SK-N-SH (cell line): ENCODE measurements around the gene ZNF507. TPM values are rescaled to one million over a fixed set of nuclear protein-coding genes. Genes with fewer than 3 reads are reported as not detected.
A peak's percentile ranks its signal among the peaks of the same experiment; 100 is the strongest.
"Not testable (repeated sequence)": the region's sequence is repeated elsewhere in the genome, so short reads cannot be mapped to it uniquely, and the experiment has no call there.

Source experiments
- CTCF ChIA-PET: fragments of 300-600, 350-600 bp; formaldehyde crosslinking; extraction: SDS; loops from one replicate; lab custom pipeline; 2021; lab: Yijun Ruan, JAX
- POLR2A ChIA-PET: fragments of 350-600 bp; sonication (Branson Sonifier 250); formaldehyde crosslinking; extraction: SDS; loops from one replicate; lab custom pipeline; 2020; ENCODE audit warnings: antibody characterized with exemption, inconsistent platforms; lab: Yijun Ruan, JAX
- DNase-seq: peaks from one replicate; pipeline ENCODE4 v3.0.0; 2012
- H2AFZ ChIP-seq: fragments of 200-600 bp; sonication (generic); 2 replicates; pipeline ENCODE4 v1.8.1; 2016; ENCODE audit warnings: antibody characterized with exemption, mild to moderate bottlenecking, low read depth
- H3F3A ChIP-seq: fragments of 200-600 bp; sonication (generic); replicated peaks from 2 replicates; pipeline ENCODE3; 2016; ENCODE audit warnings: antibody characterized with exemption, mild to moderate bottlenecking; ENCODE audit not compliant: insufficient read depth
- H3K27ac ChIP-seq, 2 experiments: fragments of 200-500 bp in 1 of 2; fragments of 200-600 bp in 1 of 2; sonication (Bioruptor generic) in 1 of 2; sonication (generic), shearing (Covaris generic) in 1 of 2; 2 replicates each; pipeline versions ENCODE4 v1.5.1 to v1.6.1; 2014 to 2016; ENCODE audit warnings: low read depth in 2 of 2, inconsistent platforms in 1 of 2, low read length in 1 of 2, mild to moderate bottlenecking in 1 of 2, mixed read lengths in 1 of 2
- H3K27me3 ChIP-seq: fragments of 200-600 bp; sonication (generic), shearing (Covaris generic); 2 replicates; pipeline ENCODE4 v1.6.1; 2016; ENCODE audit warnings: mixed run types; ENCODE audit not compliant: insufficient read depth
- H3K36me3 ChIP-seq, 2 experiments: fragments of 200-500 bp in 1 of 2; fragments of 200-600 bp in 1 of 2; sonication (Bioruptor generic) in 1 of 2; sonication (generic) in 1 of 2; replicated peaks in 1 of 2; 2 replicates each; pipeline versions ENCODE3 to v1.5.1; 2014 to 2016; ENCODE audit warnings: low read length in 1 of 2, mild to moderate bottlenecking in 1 of 2; ENCODE audit not compliant: insufficient read depth in 2 of 2, control insufficient read depth in 1 of 2
- H3K4me1 ChIP-seq, 2 experiments: fragments of 200-500 bp in 1 of 2; fragments of 200-600 bp in 1 of 2; sonication (Bioruptor generic) in 1 of 2; sonication (generic), shearing (Covaris generic) in 1 of 2; 2 replicates each; pipeline versions ENCODE4 v1.5.1 to v1.6.1; 2014 to 2016; ENCODE audit warnings: low read depth in 1 of 2, low read length in 1 of 2, mixed run types in 1 of 2; ENCODE audit not compliant: insufficient read depth in 2 of 2, control insufficient read depth in 1 of 2
- H3K4me2 ChIP-seq: fragments of 200-600 bp; sonication (generic), shearing (Covaris generic); 2 replicates; pipeline ENCODE4 v1.6.1; 2017; ENCODE audit warnings: mixed run types
- H3K4me3 ChIP-seq, 2 experiments: fragments of 200-500 bp in 1 of 2; fragments of 200-600 bp in 1 of 2; sonication (Bioruptor generic) in 1 of 2; sonication (generic), shearing (Covaris generic) in 1 of 2; 2 replicates each; pipeline versions ENCODE4 v1.5.1 to v1.8.1; 2014 to 2016; ENCODE audit warnings: low read depth in 2 of 2, inconsistent platforms in 1 of 2, low read length in 1 of 2, mild to moderate bottlenecking in 1 of 2, mixed read lengths in 1 of 2, moderate library complexity in 1 of 2
- H3K79me2 ChIP-seq: fragments of 200-600 bp; sonication (generic); 2 replicates; pipeline ENCODE4 v1.8.1; 2017; ENCODE audit warnings: mild to moderate bottlenecking; ENCODE audit not compliant: insufficient read depth
- H3K9ac ChIP-seq: fragments of 200-600 bp; sonication (generic); 2 replicates; pipeline ENCODE4 v1.6.1; 2017; ENCODE audit warnings: mixed run types
- H3K9me2 ChIP-seq: fragments of 200-600 bp; sonication (generic); 2 replicates; pipeline ENCODE4 v1.6.1; 2017; ENCODE audit warnings: mixed run types
- H3K9me3 ChIP-seq: fragments of 200-600 bp; sonication (generic); 2 replicates; pipeline ENCODE4 v1.6.1; 2017; ENCODE audit warnings: mixed run types, mild to moderate bottlenecking, moderate library complexity
- H4K20me1 ChIP-seq: fragments of 200-600 bp; sonication (generic); 2 replicates; pipeline ENCODE4 v1.6.1; 2017; ENCODE audit warnings: mild to moderate bottlenecking, mixed run types; ENCODE audit not compliant: insufficient read depth
- EP300 ChIP-seq, 2 experiments: IDR thresholded peaks; 2 replicates each; pipeline versions ENCODE4 v1.4.0 to v1.6.1; 2012; ENCODE audit warnings: borderline replicate concordance in 1 of 2, low read depth in 1 of 2, low read length in 1 of 2
- FOXJ3 ChIP-seq: sonication (generic); formaldehyde crosslinking; IDR thresholded peaks from 2 replicates; pipeline ENCODE4 v1.5.1; 2020; ENCODE audit warnings: mild to moderate bottlenecking, missing genetic modification reagents
- FOXM1 ChIP-seq: IDR thresholded peaks from 2 replicates; pipeline ENCODE4 v1.4.0; 2012; ENCODE audit warnings: low read depth, mild to moderate bottlenecking
- POLR2AphosphoS5 ChIP-seq: IDR thresholded peaks from 2 replicates; pipeline ENCODE4 v1.6.1; 2012; ENCODE audit warnings: low read depth, low read length
- RCOR1 ChIP-seq: fragments of 150-350 bp; IDR thresholded peaks from 2 replicates; pipeline ENCODE4 v1.6.1; 2017; ENCODE audit warnings: antibody characterized with exemption, low read length
- RFX5 ChIP-seq: IDR thresholded peaks from 2 replicates; pipeline ENCODE4 v1.6.1; 2012; ENCODE audit warnings: mild to moderate bottlenecking, improper control_type of control experiment, low read length
- SMC3 ChIP-seq: IDR thresholded peaks from 2 replicates; pipeline ENCODE4 v1.6.1; 2012; ENCODE audit warnings: low read depth, low read length, improper control_type of control experiment
- TAF1 ChIP-seq: IDR thresholded peaks from 2 replicates; pipeline ENCODE4 v1.6.1; 2012; ENCODE audit warnings: low read depth, mild to moderate bottlenecking, low read length, moderate library complexity, borderline replicate concordance
- WGBS: methylation state at CpG from one replicate; pipeline ENCODE4 v1.1.6; 2017; ENCODE audit warnings: low lambda C conversion rate; 5-methylcytosine and 5-hydroxymethylcytosine counted together
- polyA plus RNA-seq, 3 experiments: library from polyadenylated mRNA; depleted of rRNA; stranded (reverse); fragments of >200 nt; gene quantifications; 2 replicates each; pipeline ENCODE4 v1.2.3, GENCODE V29; 2012
- TF ChIP-seq, protein P1 (sequence below): fragments of 200-600 bp; sonication (generic); IDR thresholded peaks from 2 replicates; pipeline ENCODE4 v1.6.1; 2017; ENCODE audit warnings: antibody characterized with exemption, mild to moderate bottlenecking, moderate library complexity
- TF ChIP-seq, protein P2 (sequence below): fragments of 150-350 bp; IDR thresholded peaks from 2 replicates; pipeline ENCODE4 v1.6.1; 2017; ENCODE audit warnings: antibody characterized with exemption, low read length, low read depth, borderline replicate concordance
- TF ChIP-seq, protein P3 (sequence below): IDR thresholded peaks from 2 replicates; pipeline ENCODE4 v1.6.1; 2012; ENCODE audit warnings: mild to moderate bottlenecking, low read depth, low read length, moderate library complexity

The ZNF507 gene
- polyA plus RNA-seq, 1 of the 3 experiments (the other 2 are of a cell fraction), result 6.8 TPM

DNA sequence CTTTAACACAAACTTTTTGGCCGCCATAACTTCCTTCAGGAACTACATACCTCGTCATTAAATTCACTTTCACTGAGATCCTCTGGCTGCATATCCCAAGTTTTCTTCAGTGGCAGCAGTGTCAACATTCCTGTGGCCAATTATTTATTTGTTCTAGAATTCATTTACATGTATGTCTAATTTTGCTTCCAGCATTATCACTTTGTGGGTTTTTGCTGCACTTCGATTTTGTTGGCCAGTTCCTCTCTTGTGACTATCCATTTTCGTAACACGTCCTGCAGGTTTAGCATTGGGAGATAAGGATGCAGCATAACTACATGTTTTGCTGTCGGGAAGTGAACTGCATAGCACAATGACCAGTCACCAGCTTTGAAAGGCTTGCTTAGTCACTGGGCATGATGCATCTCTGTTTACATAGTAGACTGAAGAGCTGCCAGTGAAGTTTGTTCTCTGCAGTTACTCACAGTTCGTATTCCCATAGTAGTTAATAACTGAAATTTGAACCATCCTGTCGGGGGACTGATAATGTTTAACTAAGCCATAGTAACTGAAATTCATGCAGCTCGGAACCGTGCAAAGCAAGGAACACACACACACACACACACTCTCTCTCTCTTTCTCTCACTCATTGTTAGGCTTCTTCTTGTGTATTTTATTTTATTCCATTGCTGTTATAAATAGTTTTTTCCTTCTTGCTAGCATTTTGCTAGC is 28.3 kb downstream of the ZNF507 start (continued):
- TF ChIP-seq EP300 (IDR thresholded peaks at IDR 0.05; ENCODE audit: borderline replicate concordance in 1 of 2, low read depth in 1 of 2, low read length in 1 of 2), result peak in 1 of 2 experiments; percentile 78; a peak in 2 of 4 replicates
- TF ChIP-seq, protein P1, sequence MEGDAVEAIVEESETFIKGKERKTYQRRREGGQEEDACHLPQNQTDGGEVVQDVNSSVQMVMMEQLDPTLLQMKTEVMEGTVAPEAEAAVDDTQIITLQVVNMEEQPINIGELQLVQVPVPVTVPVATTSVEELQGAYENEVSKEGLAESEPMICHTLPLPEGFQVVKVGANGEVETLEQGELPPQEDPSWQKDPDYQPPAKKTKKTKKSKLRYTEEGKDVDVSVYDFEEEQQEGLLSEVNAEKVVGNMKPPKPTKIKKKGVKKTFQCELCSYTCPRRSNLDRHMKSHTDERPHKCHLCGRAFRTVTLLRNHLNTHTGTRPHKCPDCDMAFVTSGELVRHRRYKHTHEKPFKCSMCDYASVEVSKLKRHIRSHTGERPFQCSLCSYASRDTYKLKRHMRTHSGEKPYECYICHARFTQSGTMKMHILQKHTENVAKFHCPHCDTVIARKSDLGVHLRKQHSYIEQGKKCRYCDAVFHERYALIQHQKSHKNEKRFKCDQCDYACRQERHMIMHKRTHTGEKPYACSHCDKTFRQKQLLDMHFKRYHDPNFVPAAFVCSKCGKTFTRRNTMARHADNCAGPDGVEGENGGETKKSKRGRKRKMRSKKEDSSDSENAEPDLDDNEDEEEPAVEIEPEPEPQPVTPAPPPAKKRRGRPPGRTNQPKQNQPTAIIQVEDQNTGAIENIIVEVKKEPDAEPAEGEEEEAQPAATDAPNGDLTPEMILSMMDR, result no peak
- TF ChIP-seq, protein P2, sequence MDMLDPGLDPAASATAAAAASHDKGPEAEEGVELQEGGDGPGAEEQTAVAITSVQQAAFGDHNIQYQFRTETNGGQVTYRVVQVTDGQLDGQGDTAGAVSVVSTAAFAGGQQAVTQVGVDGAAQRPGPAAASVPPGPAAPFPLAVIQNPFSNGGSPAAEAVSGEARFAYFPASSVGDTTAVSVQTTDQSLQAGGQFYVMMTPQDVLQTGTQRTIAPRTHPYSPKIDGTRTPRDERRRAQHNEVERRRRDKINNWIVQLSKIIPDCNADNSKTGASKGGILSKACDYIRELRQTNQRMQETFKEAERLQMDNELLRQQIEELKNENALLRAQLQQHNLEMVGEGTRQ, result no peak
- no peak for TF ChIP-seq RCOR1
- peak; percentile 77 for TF ChIP-seq FOXM1
- TF ChIP-seq TAF1, result no peak
- no peak for TF ChIP-seq RFX5
- peak; percentile 57; the same call in 1 of the 2 replicates for TF ChIP-seq POLR2AphosphoS5
- TF ChIP-seq, protein P3, sequence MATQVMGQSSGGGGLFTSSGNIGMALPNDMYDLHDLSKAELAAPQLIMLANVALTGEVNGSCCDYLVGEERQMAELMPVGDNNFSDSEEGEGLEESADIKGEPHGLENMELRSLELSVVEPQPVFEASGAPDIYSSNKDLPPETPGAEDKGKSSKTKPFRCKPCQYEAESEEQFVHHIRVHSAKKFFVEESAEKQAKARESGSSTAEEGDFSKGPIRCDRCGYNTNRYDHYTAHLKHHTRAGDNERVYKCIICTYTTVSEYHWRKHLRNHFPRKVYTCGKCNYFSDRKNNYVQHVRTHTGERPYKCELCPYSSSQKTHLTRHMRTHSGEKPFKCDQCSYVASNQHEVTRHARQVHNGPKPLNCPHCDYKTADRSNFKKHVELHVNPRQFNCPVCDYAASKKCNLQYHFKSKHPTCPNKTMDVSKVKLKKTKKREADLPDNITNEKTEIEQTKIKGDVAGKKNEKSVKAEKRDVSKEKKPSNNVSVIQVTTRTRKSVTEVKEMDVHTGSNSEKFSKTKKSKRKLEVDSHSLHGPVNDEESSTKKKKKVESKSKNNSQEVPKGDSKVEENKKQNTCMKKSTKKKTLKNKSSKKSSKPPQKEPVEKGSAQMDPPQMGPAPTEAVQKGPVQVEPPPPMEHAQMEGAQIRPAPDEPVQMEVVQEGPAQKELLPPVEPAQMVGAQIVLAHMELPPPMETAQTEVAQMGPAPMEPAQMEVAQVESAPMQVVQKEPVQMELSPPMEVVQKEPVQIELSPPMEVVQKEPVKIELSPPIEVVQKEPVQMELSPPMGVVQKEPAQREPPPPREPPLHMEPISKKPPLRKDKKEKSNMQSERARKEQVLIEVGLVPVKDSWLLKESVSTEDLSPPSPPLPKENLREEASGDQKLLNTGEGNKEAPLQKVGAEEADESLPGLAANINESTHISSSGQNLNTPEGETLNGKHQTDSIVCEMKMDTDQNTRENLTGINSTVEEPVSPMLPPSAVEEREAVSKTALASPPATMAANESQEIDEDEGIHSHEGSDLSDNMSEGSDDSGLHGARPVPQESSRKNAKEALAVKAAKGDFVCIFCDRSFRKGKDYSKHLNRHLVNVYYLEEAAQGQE, result peak; percentile 67; the same call in 1 of the 2 replicates
- no peak for TF ChIP-seq SMC3
- no peak for TF ChIP-seq FOXJ3 (CRISPR knock-in tag)

DNA sequence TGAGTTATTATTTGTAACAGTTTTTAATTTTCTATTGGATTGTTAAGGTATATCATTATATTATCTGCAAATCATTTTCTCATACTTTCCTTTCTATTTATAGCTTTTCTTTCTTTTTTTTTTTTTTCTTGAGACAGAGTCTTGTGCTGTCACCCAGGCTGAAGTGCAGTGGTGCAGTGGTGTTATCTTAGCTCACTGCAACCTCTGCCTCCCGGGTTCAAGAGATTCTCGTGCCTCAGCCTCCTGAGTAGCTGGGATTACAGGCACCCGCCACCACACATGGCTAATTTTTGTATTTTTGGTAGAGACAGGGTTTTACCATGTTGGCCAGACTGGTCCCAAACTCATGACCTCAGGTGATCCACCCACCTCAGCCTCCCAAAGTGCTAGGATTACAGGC is 29.0 kb downstream of the ZNF507 start:
- DNase-seq, H3K4me1 ChIP-seq, H3K27me3 ChIP-seq, H4K20me1 ChIP-seq, H2AFZ ChIP-seq, H3K9me3 ChIP-seq, H3K9me2 ChIP-seq, POLR2A ChIA-PET: not testable (repeated sequence)
- CTCF ChIA-PET, result interaction anchor here (1.7 kb wide), 1 partner anchor 13 kb away, joined by 4 read pairs; no protein-coding TSS in a partner anchor
- H3K4me2 ChIP-seq, result peak overlapping the region; percentile 80
- peak overlapping the region in 1 of 2 experiments; percentile 92; a peak in 2 of 4 replicates for H3K27ac ChIP-seq
- H3K4me3 ChIP-seq, result peak overlapping the region in 1 of 2 experiments; percentile 17; a peak in 1 of 4 replicates
- H3K9ac ChIP-seq, result peak overlapping the region; percentile 47; the same call in 1 of the 2 replicates
- H3F3A ChIP-seq, result peaks cover 27% of the 10 kb centered on the region
- H3K36me3 ChIP-seq, result peaks cover 27 to 46% of the 10 kb centered on the region in 2 experiments
- peaks cover 43% of the 10 kb centered on the region for H3K79me2 ChIP-seq
- 74% methylated on average over 3 of the region's 3 CpGs for WGBS
